ENCODE measurements around the gene RCAN1.

RCAN1 gene

GRCh38 chr21:34530261-34530660, 84.7 kb downstream of the RCAN1 start:
- Histone ChIP-seq H3K36me3 (ENCODE audit: control insufficient read depth in 4 of 4, insufficient read depth in 4 of 4, low read length in 3 of 4) (no peaks in the 10 kb centered on the region), H3K4me1 (ENCODE audit: control extremely low read depth in 1 of 4, control insufficient read depth in 4 of 4, insufficient read depth in 4 of 4, low read length in 3 of 4) (peaks cover 0 to 20% (median 9%) of the 10 kb centered on the region in 4 experiments), H3K9me3 (ENCODE audit: control extremely low read depth in 1 of 5, control insufficient read depth in 4 of 5, insufficient read depth in 2 of 5, low read depth in 1 of 5, low read length in 4 of 5) (peaks cover 0 to 4% (median 0%) of the 10 kb centered on the region in 5 experiments), H3K4me3 (ENCODE audit: control insufficient read depth in 1 of 7, extremely low read depth in 1 of 7, insufficient read depth in 4 of 7, low read depth in 2 of 7, low read length in 6 of 7) (no peak overlapping the region), H3K27me3 (replicated peaks in 2 of 5; ENCODE audit: control insufficient read depth in 4 of 5, insufficient read depth in 5 of 5, low read length in 4 of 5) (no peaks in the 10 kb centered on the region), H3K27ac (ENCODE audit: insufficient read depth in 1 of 2, low read depth in 1 of 2, low read length in 2 of 2, poor library complexity in 1 of 2, severe bottlenecking in 2 of 2) (no peak overlapping the region)
- ChIA-PET CTCF (interaction anchor here (1.2 kb wide), 1 partner anchor 38 kb away, joined by 3 read pairs; no protein-coding TSS in a partner anchor), POLR2A (no interaction called here)
- no peak for DNase-seq

GRCh38 chr21:34528131-34528561, 86.8 kb downstream of the RCAN1 start:
- Histone ChIP-seq H3K27me3 (replicated peaks in 2 of 5; ENCODE audit: control insufficient read depth in 4 of 5, insufficient read depth in 5 of 5, low read length in 4 of 5) (no peaks in the 10 kb centered on the region), H3K36me3 (ENCODE audit: control insufficient read depth in 4 of 4, insufficient read depth in 4 of 4, low read length in 3 of 4) (no peaks in the 10 kb centered on the region), H3K27ac (ENCODE audit: insufficient read depth in 1 of 2, low read depth in 1 of 2, low read length in 2 of 2, poor library complexity in 1 of 2, severe bottlenecking in 2 of 2) (no peak overlapping the region), H3K9me3 (ENCODE audit: control extremely low read depth in 1 of 5, control insufficient read depth in 4 of 5, insufficient read depth in 2 of 5, low read depth in 1 of 5, low read length in 4 of 5) (peaks cover 0 to 4% (median 0%) of the 10 kb centered on the region in 5 experiments), H3K4me3 (ENCODE audit: control insufficient read depth in 1 of 7, extremely low read depth in 1 of 7, insufficient read depth in 4 of 7, low read depth in 2 of 7, low read length in 6 of 7) (no peak overlapping the region), H3K4me1 (ENCODE audit: control extremely low read depth in 1 of 4, control insufficient read depth in 4 of 4, insufficient read depth in 4 of 4, low read length in 3 of 4) (peaks cover 0 to 12% (median 0%) of the 10 kb centered on the region in 4 experiments)
- ChIA-PET CTCF (no interaction called here), POLR2A (no interaction called here)
- 100% methylated on average over 2 of the region's 3 CpGs for WGBS (ENCODE audit: insufficient coverage)
- no peak for DNase-seq

- CTCF ChIA-PET: interaction anchor here (0.9 to 1.7 kb wide), 5 partner anchors 9 to 56 kb away, joined by 3 to 5 read pairs (median 4); partner anchors contain the start of gene KCNE1
- Histone ChIP-seq H3K36me3 (ENCODE audit: control insufficient read depth in 4 of 4, insufficient read depth in 4 of 4, low read length in 3 of 4) (no peaks in the 10 kb centered on the region), H3K9me3 (ENCODE audit: control extremely low read depth in 1 of 5, control insufficient read depth in 4 of 5, insufficient read depth in 2 of 5, low read depth in 1 of 5, low read length in 4 of 5) (peaks cover 0 to 4% (median 0%) of the 10 kb centered on the region in 5 experiments), H3K4me1 (ENCODE audit: control extremely low read depth in 1 of 4, control insufficient read depth in 4 of 4, insufficient read depth in 4 of 4, low read length in 3 of 4) (peaks cover 0 to 12% (median 0%) of the 10 kb centered on the region in 4 experiments), H3K4me3 (ENCODE audit: control insufficient read depth in 1 of 7, extremely low read depth in 1 of 7, insufficient read depth in 4 of 7, low read depth in 2 of 7, low read length in 6 of 7) (peak overlapping the region in 5 of 7 experiments; percentile 26 to 71 (median 49)), H3K27ac (ENCODE audit: insufficient read depth in 1 of 2, low read depth in 1 of 2, low read length in 2 of 2, poor library complexity in 1 of 2, severe bottlenecking in 2 of 2) (peak overlapping the region in 1 of 2 experiments; percentile 65), H3K27me3 (replicated peaks in 2 of 5; ENCODE audit: control insufficient read depth in 4 of 5, insufficient read depth in 5 of 5, low read length in 4 of 5) (no peaks in the 10 kb centered on the region)
- POLR2A ChIA-PET: interaction anchor here (1.0 kb wide), 1 partner anchor 110 kb away, joined by 3 read pairs; no protein-coding TSS in a partner anchor
- DNase-seq: peak in 2 of 3 donors; percentile 49 to 59
- 51% methylated on average over 6 of the region's 10 CpGs for WGBS (ENCODE audit: insufficient coverage)
Measured at GRCh38 chr21:34526618-34527290, 88.2 kb downstream of the RCAN1 start.

GRCh38 chr21:34526241-34526617, 88.7 kb downstream of the RCAN1 start:
- no peak for DNase-seq
- WGBS (ENCODE audit: insufficient coverage): 100% methylated on average over 2 of the region's 5 CpGs
- H3K4me1 ChIP-seq (ENCODE audit: control extremely low read depth in 1 of 4, control insufficient read depth in 4 of 4, insufficient read depth in 4 of 4, low read length in 3 of 4): peaks cover 0 to 14% (median 2%) of the 10 kb centered on the region in 4 experiments
- H3K4me3 ChIP-seq (ENCODE audit: control insufficient read depth in 1 of 7, extremely low read depth in 1 of 7, insufficient read depth in 4 of 7, low read depth in 2 of 7, low read length in 6 of 7): peak overlapping the region in 4 of 7 experiments; percentile 26 to 71 (median 50)
- H3K9me3 ChIP-seq (ENCODE audit: control extremely low read depth in 1 of 5, control insufficient read depth in 4 of 5, insufficient read depth in 2 of 5, low read depth in 1 of 5, low read length in 4 of 5): peaks cover 0 to 4% (median 0%) of the 10 kb centered on the region in 5 experiments
- H3K36me3 ChIP-seq (ENCODE audit: control insufficient read depth in 4 of 4, insufficient read depth in 4 of 4, low read length in 3 of 4): no peaks in the 10 kb centered on the region
- ChIA-PET CTCF (interaction anchor here (0.9 to 1.7 kb wide), 5 partner anchors 8 to 56 kb away, joined by 3 to 5 read pairs (median 4); partner anchors contain the start of gene KCNE1), POLR2A (interaction anchor here (1.0 kb wide), 1 partner anchor 110 kb away, joined by 3 read pairs; no protein-coding TSS in a partner anchor)
- H3K27ac ChIP-seq (ENCODE audit: insufficient read depth in 1 of 2, low read depth in 1 of 2, low read length in 2 of 2, poor library complexity in 1 of 2, severe bottlenecking in 2 of 2): peak overlapping the region in 1 of 2 experiments; percentile 65
- no peaks in the 10 kb centered on the region for H3K27me3 ChIP-seq (replicated peaks in 2 of 5; ENCODE audit: control insufficient read depth in 4 of 5, insufficient read depth in 5 of 5, low read length in 4 of 5)

GRCh38 chr21:34524646-34525601, 90.0 kb downstream of the RCAN1 start:
- Histone ChIP-seq H3K4me3 (ENCODE audit: control insufficient read depth in 1 of 7, extremely low read depth in 1 of 7, insufficient read depth in 4 of 7, low read depth in 2 of 7, low read length in 6 of 7) (no peak overlapping the region), H3K27me3 (replicated peaks in 2 of 5; ENCODE audit: control insufficient read depth in 4 of 5, insufficient read depth in 5 of 5, low read length in 4 of 5) (no peaks in the 10 kb centered on the region), H3K9me3 (ENCODE audit: control extremely low read depth in 1 of 5, control insufficient read depth in 4 of 5, insufficient read depth in 2 of 5, low read depth in 1 of 5, low read length in 4 of 5) (peaks cover 0 to 4% (median 0%) of the 10 kb centered on the region in 5 experiments), H3K27ac (ENCODE audit: insufficient read depth in 1 of 2, low read depth in 1 of 2, low read length in 2 of 2, poor library complexity in 1 of 2, severe bottlenecking in 2 of 2) (no peak overlapping the region), H3K36me3 (ENCODE audit: control insufficient read depth in 4 of 4, insufficient read depth in 4 of 4, low read length in 3 of 4) (no peaks in the 10 kb centered on the region), H3K4me1 (ENCODE audit: control extremely low read depth in 1 of 4, control insufficient read depth in 4 of 4, insufficient read depth in 4 of 4, low read length in 3 of 4) (peaks cover 0 to 21% (median 12%) of the 10 kb centered on the region in 4 experiments)
- POLR2A ChIA-PET: no interaction called here
- DNase-seq: no peak
- WGBS (ENCODE audit: insufficient coverage): 96% methylated on average over 25 of the region's 31 CpGs
- CTCF ChIA-PET: interaction anchor here (1.2 to 2.1 kb wide), 3 partner anchors 10 to 78 kb away, joined by 3 to 5 read pairs (median 3); no protein-coding TSS in a partner anchor

GRCh38 chr21:34523019-34523555, 91.8 kb downstream of the RCAN1 start:
- no peak for DNase-seq
- no peak overlapping the region for H3K27ac ChIP-seq (ENCODE audit: insufficient read depth in 1 of 2, low read depth in 1 of 2, low read length in 2 of 2, poor library complexity in 1 of 2, severe bottlenecking in 2 of 2)
- 100% methylated on average over 1 of the region's 7 CpGs for WGBS (ENCODE audit: insufficient coverage)
- H3K4me1 ChIP-seq (ENCODE audit: control extremely low read depth in 1 of 4, control insufficient read depth in 4 of 4, insufficient read depth in 4 of 4, low read length in 3 of 4): peaks cover 0 to 21% (median 12%) of the 10 kb centered on the region in 4 experiments
- no peaks in the 10 kb centered on the region for H3K36me3 ChIP-seq (ENCODE audit: control insufficient read depth in 4 of 4, insufficient read depth in 4 of 4, low read length in 3 of 4)
- H3K4me3 ChIP-seq (ENCODE audit: control insufficient read depth in 1 of 7, extremely low read depth in 1 of 7, insufficient read depth in 4 of 7, low read depth in 2 of 7, low read length in 6 of 7): no peak overlapping the region
- peaks cover 0 to under 1% (median 0%) of the 10 kb centered on the region in 5 experiments for H3K9me3 ChIP-seq (ENCODE audit: control extremely low read depth in 1 of 5, control insufficient read depth in 4 of 5, insufficient read depth in 2 of 5, low read depth in 1 of 5, low read length in 4 of 5)
- ChIA-PET POLR2A (no interaction called here), CTCF (interaction anchor here (1.2 to 1.4 kb wide), 2 partner anchors 56 to 79 kb away, joined by 3 read pairs; no protein-coding TSS in a partner anchor)
- H3K27me3 ChIP-seq (replicated peaks in 2 of 5; ENCODE audit: control insufficient read depth in 4 of 5, insufficient read depth in 5 of 5, low read length in 4 of 5): no peaks in the 10 kb centered on the region

Measured in common myeloid progenitor, CD34-positive (primary cell).